DOHH2 (cell line): ENCODE results near the gene DIS3L2.

Experiments used
- H3F3A ChIP-seq: fragments of 200-600 bp; sonication (generic), shearing (Covaris generic); 2 replicates; pipeline ENCODE4 v1.6.0; 2016; ENCODE audit warnings: antibody characterized with exemption, mild to moderate bottlenecking; ENCODE audit not compliant: control insufficient read depth, insufficient read depth
- H3K27ac ChIP-seq: fragments of 200-600 bp; sonication (generic); 2 replicates; pipeline ENCODE4 v1.5.1; 2014; ENCODE audit warnings: low read depth, mild to moderate bottlenecking, low read length, moderate library complexity
- H3K27me3 ChIP-seq: fragments of 200-600 bp; sonication (generic); 2 replicates; pipeline ENCODE4 v1.6.1; 2014; ENCODE audit warnings: mild to moderate bottlenecking, low read length, mixed read lengths; ENCODE audit not compliant: control insufficient read depth
- H3K36me3 ChIP-seq: fragments of 200-600 bp; sonication (generic); 2 replicates; pipeline ENCODE4 v1.6.1; 2014; ENCODE audit warnings: mild to moderate bottlenecking, low read length, moderate library complexity, mixed read lengths; ENCODE audit not compliant: control insufficient read depth
- H3K4me1 ChIP-seq: fragments of 200-600 bp; sonication (generic); 2 replicates; pipeline ENCODE4 v1.6.1; 2014; ENCODE audit warnings: mild to moderate bottlenecking, low read length, mixed read lengths; ENCODE audit not compliant: control insufficient read depth
- H3K4me2 ChIP-seq: fragments of 200-600 bp; sonication (generic); 2 replicates; pipeline ENCODE4 v1.6.0; 2014; ENCODE audit warnings: mild to moderate bottlenecking, low read length, moderate library complexity
- H3K4me3 ChIP-seq: fragments of 200-600 bp; sonication (generic); 2 replicates; pipeline ENCODE4 v1.5.1; 2014; ENCODE audit warnings: mild to moderate bottlenecking, low read length, mixed read lengths
- H3K79me2 ChIP-seq: fragments of 200-600 bp; sonication (generic); 2 replicates; pipeline ENCODE4 v1.6.1; 2014; ENCODE audit warnings: mild to moderate bottlenecking, low read length, mixed read lengths; ENCODE audit not compliant: control insufficient read depth
- H3K9me2 ChIP-seq: fragments of 200-600 bp; sonication (generic); replicated peaks from 2 replicates; pipeline ENCODE4 v1.6.1; 2014; ENCODE audit warnings: mild to moderate bottlenecking, low read length, mixed read lengths; ENCODE audit not compliant: control insufficient read depth
- H3K9me3 ChIP-seq: fragments of 200-600 bp; sonication (generic); 2 replicates; pipeline ENCODE4 v1.6.1; 2014; ENCODE audit warnings: antibody characterized with exemption, low read length, mixed read lengths; ENCODE audit not compliant: control insufficient read depth, insufficient read depth
- H4K20me1 ChIP-seq: fragments of 200-600 bp; sonication (generic); 2 replicates; pipeline ENCODE4 v1.6.0; 2014; ENCODE audit warnings: low read depth, mild to moderate bottlenecking, antibody characterized with exemption, low read length, moderate library complexity; ENCODE audit not compliant: control insufficient read depth, insufficient read depth
- EZH2phosphoT487 ChIP-seq: fragments of 200-600 bp; sonication (generic); IDR thresholded peaks from 2 replicates; pipeline ENCODE4 v1.6.1; 2017; ENCODE audit warnings: borderline replicate concordance, mild to moderate bottlenecking, antibody characterized with exemption, low read length, moderate library complexity, mixed read lengths
- TF ChIP-seq, protein P1 (sequence below): fragments of 200-600 bp; sonication (generic); IDR thresholded peaks from one replicate; pipeline ENCODE4 v1.5.1; 2014; ENCODE audit warnings: antibody characterized with exemption, mild to moderate bottlenecking, low read depth, low read length; ENCODE audit not compliant: poor library complexity, severe bottlenecking

The DIS3L2 gene

DNA sequence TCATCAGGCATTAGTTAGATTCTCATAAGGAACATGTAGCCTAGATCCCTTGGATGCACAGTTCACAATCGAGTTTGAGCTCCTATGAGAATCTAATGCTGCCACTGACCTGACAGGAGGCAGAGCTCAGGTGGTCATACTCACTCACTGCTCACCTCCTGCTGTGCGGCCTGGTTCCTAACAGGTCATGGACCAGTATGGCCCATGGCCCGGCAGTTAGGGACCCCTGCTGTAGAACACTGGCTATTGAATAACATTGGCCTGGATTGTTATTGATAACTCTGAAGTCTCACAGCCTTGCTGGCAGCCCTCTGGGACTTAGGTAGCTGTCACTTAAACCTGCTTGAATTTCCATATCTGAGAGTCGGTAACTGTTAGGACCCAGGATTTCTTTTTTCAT lies 302.6 kb downstream of the DIS3L2 start:
- H3K27me3 ChIP-seq, result no peaks in the 10 kb centered on the region
- no peaks in the 10 kb centered on the region for H4K20me1 ChIP-seq
- H3K4me1 ChIP-seq, result no peaks in the 10 kb centered on the region
- H3K79me2 ChIP-seq, result no peaks in the 10 kb centered on the region
- peaks cover 5% of the 10 kb centered on the region; the same call in 1 of the 2 replicates for H3K36me3 ChIP-seq
- no peak overlapping the region for H3K27ac ChIP-seq
- no peaks in the 10 kb centered on the region for H3F3A ChIP-seq
- H3K4me2 ChIP-seq, result no peak overlapping the region
- no peak overlapping the region for H3K4me3 ChIP-seq
- TF ChIP-seq, protein P1, sequence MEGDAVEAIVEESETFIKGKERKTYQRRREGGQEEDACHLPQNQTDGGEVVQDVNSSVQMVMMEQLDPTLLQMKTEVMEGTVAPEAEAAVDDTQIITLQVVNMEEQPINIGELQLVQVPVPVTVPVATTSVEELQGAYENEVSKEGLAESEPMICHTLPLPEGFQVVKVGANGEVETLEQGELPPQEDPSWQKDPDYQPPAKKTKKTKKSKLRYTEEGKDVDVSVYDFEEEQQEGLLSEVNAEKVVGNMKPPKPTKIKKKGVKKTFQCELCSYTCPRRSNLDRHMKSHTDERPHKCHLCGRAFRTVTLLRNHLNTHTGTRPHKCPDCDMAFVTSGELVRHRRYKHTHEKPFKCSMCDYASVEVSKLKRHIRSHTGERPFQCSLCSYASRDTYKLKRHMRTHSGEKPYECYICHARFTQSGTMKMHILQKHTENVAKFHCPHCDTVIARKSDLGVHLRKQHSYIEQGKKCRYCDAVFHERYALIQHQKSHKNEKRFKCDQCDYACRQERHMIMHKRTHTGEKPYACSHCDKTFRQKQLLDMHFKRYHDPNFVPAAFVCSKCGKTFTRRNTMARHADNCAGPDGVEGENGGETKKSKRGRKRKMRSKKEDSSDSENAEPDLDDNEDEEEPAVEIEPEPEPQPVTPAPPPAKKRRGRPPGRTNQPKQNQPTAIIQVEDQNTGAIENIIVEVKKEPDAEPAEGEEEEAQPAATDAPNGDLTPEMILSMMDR, result no peak
- TF ChIP-seq EZH2phosphoT487, result no peak
- no peaks in the 10 kb centered on the region for H3K9me2 ChIP-seq
- no peaks in the 10 kb centered on the region for H3K9me3 ChIP-seq

DNA sequence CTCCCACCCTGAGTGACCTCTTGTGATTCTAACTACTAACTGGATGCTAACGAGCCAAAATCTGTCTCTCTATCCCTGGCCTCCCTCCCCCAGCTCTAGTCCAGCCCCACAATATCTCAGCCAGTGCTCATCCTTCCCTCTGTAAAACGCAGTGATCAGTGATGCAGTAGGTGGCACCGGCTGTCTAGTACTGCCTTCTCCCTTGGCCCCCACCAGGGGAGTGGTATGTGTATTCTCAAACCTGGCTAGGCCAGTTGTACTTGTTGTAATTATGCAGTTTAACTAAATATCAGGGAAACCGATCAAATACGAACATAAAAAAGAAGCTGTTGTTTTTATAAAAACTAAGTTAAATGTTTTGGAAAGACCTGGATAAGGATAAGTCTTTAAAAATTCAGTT lies 303.8 kb downstream of the DIS3L2 start:
- H3K9me2 ChIP-seq, result no peaks in the 10 kb centered on the region
- H3K27ac ChIP-seq, result no peak overlapping the region

DNA sequence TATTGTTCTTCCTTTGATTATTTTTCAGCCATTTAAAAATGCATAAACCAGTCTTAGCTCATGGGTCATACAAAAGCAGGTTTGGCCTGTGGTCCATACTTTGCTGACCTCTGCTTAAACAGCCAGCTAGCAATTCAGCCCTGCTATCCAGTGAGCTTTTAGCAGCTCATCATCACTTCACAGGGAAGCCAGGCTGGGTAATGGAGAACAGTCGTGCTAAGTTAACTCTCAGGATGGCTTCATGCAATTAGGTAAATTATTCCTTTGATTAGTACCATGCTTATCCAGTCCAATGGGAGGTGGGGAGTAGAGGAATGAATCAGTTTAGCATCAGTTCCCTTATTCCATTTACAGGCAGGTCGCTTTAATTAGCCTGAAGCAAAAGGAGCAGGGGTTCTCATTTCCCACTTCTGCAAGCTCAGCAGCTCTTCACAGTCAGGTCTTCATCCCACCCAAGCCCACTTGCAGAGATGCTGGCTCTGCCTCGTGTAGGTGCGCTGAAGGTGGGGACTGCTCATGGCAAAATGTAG lies 307.2 kb downstream of the DIS3L2 start:
- Histone ChIP-seq H3K4me2 (no peak overlapping the region), H3K9me2 (no peaks in the 10 kb centered on the region), H3K4me1 (no peaks in the 10 kb centered on the region), H4K20me1 (no peaks in the 10 kb centered on the region), H3F3A (no peaks in the 10 kb centered on the region), H3K27me3 (no peaks in the 10 kb centered on the region), H3K4me3 (no peak overlapping the region), H3K27ac (no peak overlapping the region), H3K9me3 (no peaks in the 10 kb centered on the region), H3K79me2 (no peaks in the 10 kb centered on the region), H3K36me3 (peaks cover 5% of the 10 kb centered on the region; the same call in 1 of the 2 replicates)
- TF ChIP-seq, protein P1, result no peak
- TF ChIP-seq EZH2phosphoT487, result no peak

More for the DNA sequence above, 303.8 kb downstream of the DIS3L2 start:
- no peaks in the 10 kb centered on the region for H3K4me1 ChIP-seq
- H3K36me3 ChIP-seq, result peaks cover 5% of the 10 kb centered on the region; the same call in 1 of the 2 replicates
- H3K9me3 ChIP-seq, result no peaks in the 10 kb centered on the region
- H3K4me2 ChIP-seq, result no peak overlapping the region
- TF ChIP-seq EZH2phosphoT487, result no peak
- TF ChIP-seq, protein P1, result no peak
- no peaks in the 10 kb centered on the region for H4K20me1 ChIP-seq
- no peaks in the 10 kb centered on the region for H3F3A ChIP-seq
- H3K27me3 ChIP-seq, result no peaks in the 10 kb centered on the region
- H3K4me3 ChIP-seq, result no peak overlapping the region
- no peaks in the 10 kb centered on the region for H3K79me2 ChIP-seq
